RWPE1 (cell line): Measurements from ENCODE around the gene SRP9.
A peak's percentile ranks its signal among the peaks of the same experiment; 100 is the strongest.
"Not testable (repeated sequence)": the region's sequence is repeated elsewhere in the genome, so short reads cannot be mapped to it uniquely, and the experiment has no call there.

Experiments
- CTCF ChIA-PET: fragments of 350-600 bp; sonication (Branson Sonifier 250); formaldehyde crosslinking; extraction: SDS; loops from one replicate; lab custom pipeline; 2021; lab: Yijun Ruan, JAX
- POLR2A ChIA-PET: fragments of 400-600 bp; formaldehyde crosslinking; extraction: SDS; loops from one replicate; lab custom pipeline; 2020; ENCODE audit warnings: antibody characterized with exemption; ENCODE audit not compliant: low non-redundant PET; lab: Yijun Ruan, JAX
- DNase-seq: peaks from one replicate; pipeline ENCODE4 v3.0.0; 2012; ENCODE audit warnings: low spot score
- H3K27ac ChIP-seq: fragments of 450-650 bp; 2 replicates; pipeline ENCODE4 v1.5.1; 2017
- CTCF ChIP-seq: fragments of 450-650 bp; conservative IDR thresholded peaks from 2 replicates; pipeline ENCODE4 v1.5.1; 2017; ENCODE audit warnings: low read depth, mild to moderate bottlenecking

Gene SRP9

GRCh38 chr1:225772323-225772768 is 5.3 kb upstream of the SRP9 start:
- ChIA-PET POLR2A (interaction anchor here (0.6 kb wide), 1 partner anchor 117 kb away, joined by 3 read pairs; no protein-coding TSS in a partner anchor), CTCF (interaction anchor here (0.6 to 4.7 kb wide), 67 partner anchors 9 to 307 kb away, joined by 3 to 39 read pairs (median 5); partner anchors contain the start of genes ENAH and EPHX1)
- peak; percentile 89 for TF ChIP-seq CTCF
- peak; percentile 95 for DNase-seq
- peak overlapping the region; percentile 38 for H3K27ac ChIP-seq

- no peak for DNase-seq
- CTCF ChIA-PET = interaction anchor here (0.6 to 4.7 kb wide), 59 partner anchors 10 to 426 kb away, joined by 3 to 39 read pairs (median 6); partner anchors contain the start of genes ENAH and EPHX1
- no peak overlapping the region for H3K27ac ChIP-seq
- no peak for TF ChIP-seq CTCF
- POLR2A ChIA-PET = interaction anchor here (0.6 kb wide), 1 partner anchor 118 kb away, joined by 3 read pairs; no protein-coding TSS in a partner anchor
Observed at GRCh38 chr1:225772848-225773247, 4.8 kb upstream of the SRP9 start.

- ChIA-PET POLR2A (interaction anchor here (0.6 kb wide), 1 partner anchor 28 kb away, joined by 3 read pairs; no protein-coding TSS in a partner anchor), CTCF (interaction anchor here (0.7 to 4.7 kb wide), 4 partner anchors 35 to 299 kb away, joined by 3 to 38 read pairs (median 3); no protein-coding TSS in a partner anchor)
- DNase-seq = no peak
- no peak for TF ChIP-seq CTCF
- H3K27ac ChIP-seq = no peak overlapping the region
Observed at GRCh38 chr1:225774281-225775147, 3.1 kb upstream of the SRP9 start.

- POLR2A ChIA-PET = interaction anchor here (0.6 kb wide), 1 partner anchor 290 kb away, joined by 4 read pairs; no protein-coding TSS in a partner anchor
- TF ChIP-seq CTCF = no peak
- CTCF ChIA-PET = interaction anchor here (0.7 to 0.8 kb wide), 2 partner anchors 211 to 301 kb away, joined by 3 to 4 read pairs; no protein-coding TSS in a partner anchor
- no peak overlapping the region for H3K27ac ChIP-seq
- DNase-seq = no peak
Observed at GRCh38 chr1:225776294-225776693, 1.3 kb upstream of the SRP9 start.

GRCh38 chr1:225777058-225777582 is 506 bp upstream of the SRP9 start:
- ChIA-PET CTCF (interaction anchor here (0.5 to 3.5 kb wide), 38 partner anchors 9 to 328 kb away, joined by 3 to 22 read pairs (median 4); partner anchors contain the start of genes ENAH, EPHX1 and TMEM63A), POLR2A (interaction anchor here (0.6 to 1.6 kb wide), 11 partner anchors 15 to 298 kb away, joined by 3 to 12 read pairs (median 3); partner anchors contain the start of genes ENAH, PYCR2 and TMEM63A)
- H3K27ac ChIP-seq = peak overlapping the region; percentile 98
- no peak for TF ChIP-seq CTCF
- DNase-seq = no peak

GRCh38 chr1:225778337-225778669 is 677 bp downstream of the SRP9 start:
- no peak for TF ChIP-seq CTCF
- POLR2A ChIA-PET = interaction anchor here (0.5 to 1.6 kb wide), 9 partner anchors 13 to 307 kb away, joined by 3 to 6 read pairs (median 4); partner anchors contain the start of genes ENAH and TMEM63A
- CTCF ChIA-PET = interaction anchor here (0.6 to 3.5 kb wide), 21 partner anchors 10 to 554 kb away, joined by 3 to 22 read pairs (median 4); no protein-coding TSS in a partner anchor

GRCh38 chr1:225779165-225779564 is 1.5 kb downstream of the SRP9 start:
- ChIA-PET CTCF (interaction anchor here (0.6 to 3.5 kb wide), 7 partner anchors 13 to 304 kb away, joined by 3 to 22 read pairs (median 3); no protein-coding TSS in a partner anchor), POLR2A (interaction anchor here (0.6 to 0.7 kb wide), 2 partner anchors 106 to 127 kb away, joined by 5 to 7 read pairs; no protein-coding TSS in a partner anchor)
- DNase-seq = not testable (repeated sequence)
- peak overlapping the region; percentile 50 for H3K27ac ChIP-seq

More at GRCh38 chr1:225778337-225778669, 677 bp downstream of the SRP9 start:
- peak overlapping the region; percentile 98 for H3K27ac ChIP-seq
- no peak for DNase-seq
